Middle frontal gyrus (tissue), 1 donor: Measurements from ENCODE around the gene ZNF780B.
"Not testable (repeated sequence)": the region's sequence is repeated elsewhere in the genome, so short reads cannot be mapped to it uniquely, and the experiment has no call there.

Experiments
- DNase-seq: peaks from one replicate; pipeline ENCODE4 v3.0.0-alpha.2; 2015; ENCODE audit warnings: low spot score; ENCODE audit errors: extremely low spot score

The ZNF780B gene

DNA sequence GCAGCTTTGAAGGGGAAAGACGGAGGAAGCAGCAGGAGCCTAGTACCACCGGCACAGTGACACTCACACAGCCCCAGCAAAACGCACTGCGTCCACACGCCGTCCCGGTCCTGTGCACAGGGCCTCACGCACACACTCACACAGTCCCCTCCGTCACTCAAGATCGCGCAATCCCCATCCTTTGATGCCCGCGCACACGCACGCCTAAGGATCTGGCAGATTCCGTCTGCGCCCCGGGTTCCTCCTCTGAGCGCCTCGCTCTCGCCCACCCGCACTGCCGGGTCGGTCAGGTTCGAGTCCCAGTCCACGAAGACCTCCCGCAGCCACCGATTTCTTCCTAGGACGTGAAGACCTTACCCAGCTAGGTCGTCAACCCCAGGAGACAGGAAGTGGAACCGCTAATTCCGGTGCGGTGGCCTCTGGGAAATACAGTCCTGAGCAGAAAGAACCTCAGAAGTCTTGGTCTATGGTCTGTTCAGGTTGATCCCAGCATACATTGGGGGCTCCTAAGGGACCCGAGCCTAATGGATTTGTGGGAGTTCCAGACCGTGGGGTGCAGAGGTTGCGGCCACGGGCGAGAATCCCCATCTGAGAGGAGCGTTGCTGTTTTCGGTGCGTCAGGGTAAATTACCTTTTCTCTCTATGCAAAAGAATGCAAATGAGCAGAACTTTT lies at the start of gene ZNF780B:
Gene ZNF780B (minus strand): TSS at position 400 of the 673 bp plus-strand sequence. CDS start 5,899 bp downstream, outside the sequence.
- peak; percentile 73 for DNase-seq

GRCh38 chr19:40104754-40105153 lies 48.7 kb upstream of the ZNF780B start:
- DNase-seq: no peak

- no peak for DNase-seq
These were observed 47.6 kb upstream of the ZNF780B start for GRCh38 chr19:40103600-40103999.

- DNase-seq: no peak
These were observed 45.8 kb upstream of the ZNF780B start for GRCh38 chr19:40101813-40102212.

- DNase-seq: no peak
These were observed 37.4 kb upstream of the ZNF780B start for GRCh38 chr19:40093416-40093815.

DNA sequence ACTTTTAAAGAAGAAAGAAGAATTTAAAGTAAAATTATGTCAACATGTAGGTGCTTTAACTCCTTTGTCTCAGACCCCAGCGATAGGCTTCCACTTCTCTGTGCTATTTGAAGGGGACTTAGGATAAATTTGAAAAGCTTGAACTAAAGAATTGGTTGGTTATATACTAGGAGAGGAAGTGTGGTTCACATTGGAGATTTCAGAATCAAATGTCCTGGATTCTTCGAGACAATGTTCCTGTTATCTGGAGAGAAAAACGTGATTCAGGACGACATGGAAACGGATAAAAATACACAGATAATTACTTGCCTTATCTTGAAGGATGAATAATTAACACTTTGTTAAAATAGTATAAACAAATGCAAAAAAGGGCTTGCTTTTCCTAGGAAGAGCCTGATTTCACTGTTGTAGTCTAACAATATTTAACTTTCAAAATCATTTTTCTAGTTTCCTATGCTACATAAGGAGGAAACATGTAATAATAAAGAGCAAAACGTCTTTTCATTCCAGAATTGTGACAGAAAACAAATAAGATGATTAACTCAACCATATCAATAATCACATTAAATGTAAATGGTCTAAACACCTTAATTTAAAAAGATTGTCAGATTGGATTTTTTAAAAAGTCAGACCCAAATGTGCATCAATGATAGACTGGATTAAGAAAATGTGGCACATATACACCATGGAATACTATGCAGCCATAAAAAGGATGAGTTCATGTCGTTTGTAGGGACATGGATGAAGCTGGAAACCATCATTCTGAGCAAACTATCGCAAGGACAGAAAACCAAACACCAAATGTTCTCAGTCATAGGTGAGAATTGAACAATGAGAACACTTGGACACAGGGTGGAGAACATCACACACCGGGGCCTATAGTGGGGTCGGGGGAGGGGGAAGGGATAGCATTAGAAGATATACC lies 35.4 kb upstream of the ZNF780B start:
- DNase-seq: no peak

GRCh38 chr19:40090241-40091204 lies 34.5 kb upstream of the ZNF780B start, which contains the start of gene ZNF780A:
Gene ZNF780A (minus strand): TSS chr19:40090943. CDS start chr19:40084753, 6,190 bp downstream.
- peak; percentile 71 for DNase-seq

DNA sequence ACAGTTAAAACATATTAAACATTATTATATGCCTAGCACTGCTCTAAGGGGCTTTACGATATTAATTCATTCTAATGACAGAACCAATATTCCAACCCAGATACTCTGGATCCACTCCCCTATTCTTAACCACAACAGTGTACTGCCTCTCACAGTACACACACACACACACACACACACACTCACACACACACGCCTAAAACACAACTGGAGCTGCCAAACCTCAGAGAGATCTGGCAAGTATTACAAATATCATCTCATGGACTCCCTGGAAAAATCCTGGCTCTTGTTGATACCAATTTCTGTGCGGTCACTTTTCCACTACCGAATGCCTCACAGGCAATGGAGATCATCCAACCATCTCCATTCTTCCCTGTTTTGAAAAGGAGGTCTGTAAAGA lies 33.4 kb upstream of the ZNF780B start:
- DNase-seq: no peak

DNA sequence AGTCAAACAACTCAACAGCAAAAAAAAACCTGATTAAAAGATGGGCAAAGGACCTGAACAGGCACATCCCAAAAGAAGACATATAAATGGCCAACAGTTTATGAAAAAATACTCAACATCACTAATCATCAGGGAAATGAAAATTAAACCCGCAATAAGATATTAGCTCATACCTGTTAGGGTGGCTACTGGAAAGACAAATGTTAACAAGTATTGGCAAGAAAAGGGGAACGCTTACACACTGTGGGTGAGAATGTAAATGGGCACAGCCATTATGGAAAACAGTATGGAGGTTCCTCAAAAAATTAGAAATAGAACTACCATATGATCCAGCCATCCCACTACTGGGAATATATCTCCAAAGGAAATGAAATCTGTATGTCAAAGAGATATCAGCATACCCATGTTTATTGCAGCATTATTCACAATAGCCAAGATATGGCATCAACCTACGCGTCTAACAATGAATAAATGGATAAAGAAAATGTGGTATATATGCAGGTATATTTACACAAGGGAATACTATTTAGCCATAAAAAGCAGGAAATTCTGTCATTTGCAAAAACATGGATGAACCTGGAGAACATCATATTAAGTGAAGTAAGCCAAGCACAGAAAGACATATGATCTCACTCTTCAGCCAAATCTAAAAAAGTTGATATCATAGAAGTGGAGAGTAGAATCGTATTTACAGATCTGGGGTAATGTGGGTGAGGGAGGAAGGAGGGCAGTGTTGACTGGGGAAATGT lies 32.4 kb upstream of the ZNF780B start:
- DNase-seq: no peak

- no peak for DNase-seq
These were observed 28.9 kb upstream of the ZNF780B start for GRCh38 chr19:40084948-40085347.

DNA sequence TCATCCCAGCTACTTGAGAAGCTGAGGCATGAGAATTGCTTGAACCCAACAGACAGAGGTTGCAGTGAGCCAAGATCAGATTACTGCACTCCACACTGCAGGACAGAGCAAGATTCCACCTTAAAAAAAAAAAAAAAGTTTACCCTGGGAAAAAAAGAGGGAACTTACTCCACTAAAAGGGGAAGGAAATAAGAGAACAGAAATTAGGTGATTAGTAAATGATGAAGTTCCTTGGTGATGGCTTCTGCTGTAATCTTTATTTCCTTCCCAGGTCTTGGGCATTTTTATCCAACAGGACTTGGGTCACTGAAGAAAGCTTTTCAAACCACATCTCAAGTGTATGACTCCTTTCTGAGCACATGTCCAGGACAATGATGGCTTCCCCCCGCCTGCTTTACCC lies 25.4 kb upstream of the ZNF780B start:
- no peak for DNase-seq

GRCh38 chr19:40080289-40080688 lies 24.3 kb upstream of the ZNF780B start:
- no peak for DNase-seq

DNA sequence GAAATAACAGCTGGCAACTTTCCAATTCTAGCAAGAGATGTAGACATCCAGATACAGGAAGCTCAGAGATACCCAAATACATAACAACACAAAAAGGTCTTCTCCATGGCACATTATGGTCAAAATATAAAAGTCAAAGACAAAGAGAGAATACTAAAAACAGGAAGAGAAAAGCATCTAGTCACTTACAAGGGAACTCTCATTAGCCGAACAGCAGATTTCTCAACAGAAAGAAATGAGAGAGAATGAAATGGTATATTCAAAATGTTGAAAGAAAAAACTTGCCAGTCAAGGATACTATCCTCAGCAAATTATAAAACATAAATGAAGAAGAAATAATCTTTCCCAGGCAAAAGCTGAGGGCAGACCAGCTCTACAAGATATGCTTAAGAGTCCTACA lies 22.3 kb upstream of the ZNF780B start:
- DNase-seq: no peak

DNA sequence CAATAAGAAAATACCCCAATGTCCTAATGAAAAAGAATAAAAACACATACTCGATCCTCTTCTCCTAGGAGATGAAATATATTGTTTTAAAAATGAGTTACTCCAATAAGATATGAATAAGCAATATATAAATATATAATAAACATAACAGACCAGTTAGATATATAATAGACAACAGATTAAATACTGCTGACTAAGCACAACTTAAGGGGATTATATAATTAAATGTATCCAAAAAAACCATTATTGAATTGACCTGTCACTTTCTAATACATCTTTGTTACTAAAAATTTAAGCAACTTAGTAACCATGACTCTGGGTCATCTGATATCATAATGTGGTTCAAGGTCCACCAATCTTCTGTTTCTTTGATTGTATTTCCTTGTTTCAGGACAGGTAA lies 14.0 kb upstream of the ZNF780B start:
- no peak for DNase-seq

DNA sequence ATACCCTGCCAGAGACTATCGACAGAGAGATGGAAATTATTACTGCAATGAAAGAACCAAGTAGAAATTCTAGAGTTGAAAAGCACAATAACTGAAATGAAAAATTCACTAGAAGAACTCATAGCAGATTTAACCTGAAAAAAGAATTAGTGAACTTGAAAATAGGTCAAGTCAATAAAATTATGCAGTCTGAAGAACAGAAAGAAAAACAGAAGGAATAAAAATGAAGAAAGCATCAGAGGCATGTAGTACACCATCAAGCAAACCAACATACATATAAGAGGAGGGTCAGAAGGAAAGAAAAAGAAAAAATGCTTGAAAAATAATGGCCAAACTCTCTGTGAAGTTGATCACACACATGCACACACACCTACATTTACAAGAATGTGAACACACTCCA lies 3.6 kb upstream of the ZNF780B start:
- no peak for DNase-seq

DNA sequence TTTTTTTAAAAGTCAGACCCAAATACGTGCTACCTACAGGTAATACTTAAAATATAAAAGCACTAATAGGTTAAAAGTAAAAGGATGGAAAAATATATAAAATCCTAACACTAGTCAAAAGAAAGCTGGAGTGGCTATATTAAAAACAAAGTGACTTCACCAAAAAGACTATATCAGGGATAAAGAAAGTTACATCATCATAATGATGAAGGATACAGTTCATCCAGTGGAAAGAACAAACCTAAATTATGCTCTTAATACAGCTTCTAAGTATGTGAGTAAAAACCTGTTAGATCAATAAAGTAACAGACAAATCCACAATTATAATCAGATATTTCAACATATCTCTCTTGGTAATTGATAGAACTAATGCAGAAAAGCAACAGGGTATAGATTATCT lies 1.1 kb upstream of the ZNF780B start:
- DNase-seq: no peak

DNA sequence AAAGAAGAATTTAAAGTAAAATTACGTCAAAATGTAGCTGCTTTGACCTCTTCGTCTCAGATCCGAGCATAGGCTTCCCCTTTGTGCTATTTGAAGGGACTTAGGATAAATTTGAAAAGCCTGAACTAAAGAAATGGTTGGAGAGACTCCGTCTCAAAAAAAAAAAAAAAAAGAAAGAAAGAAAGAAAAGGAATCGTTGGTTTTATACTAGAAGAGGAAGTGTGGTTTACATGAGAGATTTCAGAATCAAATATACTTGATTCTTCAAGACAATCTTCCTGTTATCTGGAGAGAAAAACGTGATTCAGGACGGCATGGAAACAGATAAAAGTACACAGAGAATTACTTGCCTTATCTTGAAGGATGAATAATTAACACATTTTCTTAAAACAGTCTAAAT lies 474 bp upstream of the ZNF780B start:
- no peak for DNase-seq

DNA sequence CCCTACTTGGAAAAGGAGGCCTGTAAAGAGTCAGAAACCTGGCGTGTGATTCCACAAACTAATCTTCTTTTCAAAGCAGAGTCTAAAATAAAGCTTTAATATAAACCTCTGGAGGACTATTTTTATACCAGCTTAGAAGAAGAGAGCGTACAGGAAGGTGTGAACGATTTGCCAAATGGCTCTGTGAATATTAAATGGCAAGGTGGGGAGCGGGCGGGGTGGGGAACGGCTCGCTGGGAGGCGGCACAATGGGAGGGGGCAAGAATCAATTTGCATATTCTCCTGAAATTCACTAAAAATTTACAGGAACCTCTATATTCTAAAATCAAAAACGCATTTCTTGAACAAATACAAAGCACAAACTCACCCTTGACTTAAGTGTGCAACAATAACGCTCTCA lies 982 bp downstream of the ZNF780B start:
- DNase-seq: no peak

DNA sequence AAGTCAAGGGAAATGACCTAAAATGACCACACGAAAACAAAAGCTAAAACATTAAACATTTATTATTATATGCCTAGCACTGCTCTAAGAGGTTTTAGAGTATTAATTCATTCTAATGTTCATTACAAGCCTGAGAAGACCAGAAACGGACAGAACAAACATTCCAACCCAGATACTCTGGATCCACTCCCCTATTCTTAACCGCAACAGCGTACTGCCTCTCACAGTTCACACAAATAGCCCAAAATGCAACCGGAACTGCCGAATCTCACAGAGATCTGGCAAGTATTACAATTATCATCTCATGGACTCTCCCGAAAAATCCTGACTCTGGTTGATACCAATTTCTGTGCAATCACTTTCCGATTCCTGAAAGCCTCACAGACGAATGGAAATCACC lies 1.4 kb downstream of the ZNF780B start:
- DNase-seq: no peak

DNA sequence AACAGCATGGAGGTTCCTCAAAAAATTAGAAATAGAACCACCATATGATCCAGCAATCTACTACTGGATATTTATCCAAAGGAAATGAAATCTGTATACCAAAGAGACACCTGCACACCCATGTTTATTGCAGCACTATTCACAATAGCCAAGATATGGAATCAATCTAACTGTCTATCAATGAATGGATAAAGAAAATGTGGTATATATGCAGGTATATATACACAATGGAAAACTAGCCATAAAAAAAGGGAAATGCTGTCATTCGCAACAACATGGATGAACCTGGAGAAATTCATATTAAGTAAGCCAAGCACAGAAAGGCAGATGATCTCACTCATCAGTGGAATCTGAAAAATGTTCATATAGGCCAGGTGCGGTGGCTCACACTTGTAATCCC lies 2.5 kb downstream of the ZNF780B start:
- DNase-seq: no peak

DNA sequence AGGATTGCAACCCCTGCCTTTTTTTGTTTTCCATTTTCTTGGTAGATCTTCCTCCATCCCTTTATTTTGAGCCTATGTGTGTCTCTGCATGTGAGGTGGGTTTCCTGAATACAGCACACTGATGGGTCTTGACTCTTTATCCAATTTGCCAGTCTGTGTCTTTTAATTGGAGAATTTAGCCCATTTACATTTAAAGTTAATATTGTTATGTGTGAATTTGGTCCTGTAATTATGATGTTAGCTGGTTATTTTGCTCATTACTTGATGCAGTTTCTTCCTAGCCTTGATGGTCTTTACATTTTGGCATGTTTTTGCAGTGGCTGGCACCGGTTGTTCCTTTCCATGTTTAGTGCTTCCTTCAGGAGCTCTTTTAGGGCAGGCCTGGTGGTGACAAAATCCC lies 14.3 kb downstream of the ZNF780B start:
- DNase-seq: not testable (repeated sequence)
